WTC11 (cell line): ENCODE data around the gene TRMU.

Experiments
- CREM ChIP-seq: sonication (generic); formaldehyde crosslinking; IDR thresholded peaks from 2 replicates; pipeline ENCODE4 v1.8.1; 2022; ENCODE audit warnings: mild to moderate bottlenecking, missing genetic modification reagents, moderate library complexity
- ZNF138 ChIP-seq: sonication (generic); formaldehyde crosslinking; conservative IDR thresholded peaks from 2 replicates; pipeline ENCODE4 v1.8.1; 2022; ENCODE audit warnings: mild to moderate bottlenecking, moderate library complexity, missing genetic modification reagents
- TF ChIP-seq, protein P1 (sequence below): fragments of 200-600 bp; IDR thresholded peaks from 2 replicates; pipeline ENCODE4 v1.8.0; 2022; ENCODE audit warnings: antibody characterized with exemption
- TF ChIP-seq, protein P2 (sequence below): sonication (generic); formaldehyde crosslinking; conservative IDR thresholded peaks from 2 replicates; pipeline ENCODE4 v1.8.1; 2022; ENCODE audit warnings: mild to moderate bottlenecking, missing genetic modification reagents
- TF ChIP-seq, protein P3 (sequence below): sonication (generic); formaldehyde crosslinking; IDR thresholded peaks from 2 replicates; pipeline ENCODE4 v1.8.0; 2023; ENCODE audit warnings: missing genetic modification reagents, mild to moderate bottlenecking, borderline replicate concordance

DNA sequence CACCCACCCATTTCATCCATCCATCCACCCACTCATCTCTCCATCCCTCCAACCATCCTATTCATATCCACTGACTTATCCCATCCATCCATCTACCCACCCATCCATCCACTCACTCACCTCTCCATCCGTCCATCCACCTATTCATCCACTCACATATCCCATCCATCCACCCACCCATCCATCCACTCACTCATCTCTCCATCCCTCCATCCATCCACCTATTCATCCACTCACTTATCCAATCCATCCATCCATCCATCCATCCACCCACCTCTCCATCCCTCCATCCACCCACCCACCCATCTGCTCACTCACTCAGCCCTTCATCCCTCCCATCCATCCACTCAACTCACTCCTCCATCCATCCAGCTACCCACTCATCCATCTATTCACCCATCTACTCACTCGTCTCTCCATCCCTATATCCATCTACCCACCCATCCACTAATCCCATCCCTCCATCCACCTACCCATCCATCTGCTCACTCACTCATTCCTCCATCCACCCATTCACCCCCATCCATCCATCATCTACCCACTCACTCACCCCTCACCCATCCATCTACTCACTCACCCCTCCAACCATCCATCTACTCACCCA lies 36.2 kb downstream of the TRMU start:
- TF ChIP-seq, protein P1, sequence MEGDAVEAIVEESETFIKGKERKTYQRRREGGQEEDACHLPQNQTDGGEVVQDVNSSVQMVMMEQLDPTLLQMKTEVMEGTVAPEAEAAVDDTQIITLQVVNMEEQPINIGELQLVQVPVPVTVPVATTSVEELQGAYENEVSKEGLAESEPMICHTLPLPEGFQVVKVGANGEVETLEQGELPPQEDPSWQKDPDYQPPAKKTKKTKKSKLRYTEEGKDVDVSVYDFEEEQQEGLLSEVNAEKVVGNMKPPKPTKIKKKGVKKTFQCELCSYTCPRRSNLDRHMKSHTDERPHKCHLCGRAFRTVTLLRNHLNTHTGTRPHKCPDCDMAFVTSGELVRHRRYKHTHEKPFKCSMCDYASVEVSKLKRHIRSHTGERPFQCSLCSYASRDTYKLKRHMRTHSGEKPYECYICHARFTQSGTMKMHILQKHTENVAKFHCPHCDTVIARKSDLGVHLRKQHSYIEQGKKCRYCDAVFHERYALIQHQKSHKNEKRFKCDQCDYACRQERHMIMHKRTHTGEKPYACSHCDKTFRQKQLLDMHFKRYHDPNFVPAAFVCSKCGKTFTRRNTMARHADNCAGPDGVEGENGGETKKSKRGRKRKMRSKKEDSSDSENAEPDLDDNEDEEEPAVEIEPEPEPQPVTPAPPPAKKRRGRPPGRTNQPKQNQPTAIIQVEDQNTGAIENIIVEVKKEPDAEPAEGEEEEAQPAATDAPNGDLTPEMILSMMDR: no peak
- TF ChIP-seq, protein P2, sequence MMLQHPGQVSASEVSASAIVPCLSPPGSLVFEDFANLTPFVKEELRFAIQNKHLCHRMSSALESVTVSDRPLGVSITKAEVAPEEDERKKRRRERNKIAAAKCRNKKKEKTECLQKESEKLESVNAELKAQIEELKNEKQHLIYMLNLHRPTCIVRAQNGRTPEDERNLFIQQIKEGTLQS (CRISPR knock-in tag): no peak
- TF ChIP-seq CREM (CRISPR knock-in tag) (no peak), ZNF138 (CRISPR knock-in tag) (no peak)
- TF ChIP-seq, protein P3, sequence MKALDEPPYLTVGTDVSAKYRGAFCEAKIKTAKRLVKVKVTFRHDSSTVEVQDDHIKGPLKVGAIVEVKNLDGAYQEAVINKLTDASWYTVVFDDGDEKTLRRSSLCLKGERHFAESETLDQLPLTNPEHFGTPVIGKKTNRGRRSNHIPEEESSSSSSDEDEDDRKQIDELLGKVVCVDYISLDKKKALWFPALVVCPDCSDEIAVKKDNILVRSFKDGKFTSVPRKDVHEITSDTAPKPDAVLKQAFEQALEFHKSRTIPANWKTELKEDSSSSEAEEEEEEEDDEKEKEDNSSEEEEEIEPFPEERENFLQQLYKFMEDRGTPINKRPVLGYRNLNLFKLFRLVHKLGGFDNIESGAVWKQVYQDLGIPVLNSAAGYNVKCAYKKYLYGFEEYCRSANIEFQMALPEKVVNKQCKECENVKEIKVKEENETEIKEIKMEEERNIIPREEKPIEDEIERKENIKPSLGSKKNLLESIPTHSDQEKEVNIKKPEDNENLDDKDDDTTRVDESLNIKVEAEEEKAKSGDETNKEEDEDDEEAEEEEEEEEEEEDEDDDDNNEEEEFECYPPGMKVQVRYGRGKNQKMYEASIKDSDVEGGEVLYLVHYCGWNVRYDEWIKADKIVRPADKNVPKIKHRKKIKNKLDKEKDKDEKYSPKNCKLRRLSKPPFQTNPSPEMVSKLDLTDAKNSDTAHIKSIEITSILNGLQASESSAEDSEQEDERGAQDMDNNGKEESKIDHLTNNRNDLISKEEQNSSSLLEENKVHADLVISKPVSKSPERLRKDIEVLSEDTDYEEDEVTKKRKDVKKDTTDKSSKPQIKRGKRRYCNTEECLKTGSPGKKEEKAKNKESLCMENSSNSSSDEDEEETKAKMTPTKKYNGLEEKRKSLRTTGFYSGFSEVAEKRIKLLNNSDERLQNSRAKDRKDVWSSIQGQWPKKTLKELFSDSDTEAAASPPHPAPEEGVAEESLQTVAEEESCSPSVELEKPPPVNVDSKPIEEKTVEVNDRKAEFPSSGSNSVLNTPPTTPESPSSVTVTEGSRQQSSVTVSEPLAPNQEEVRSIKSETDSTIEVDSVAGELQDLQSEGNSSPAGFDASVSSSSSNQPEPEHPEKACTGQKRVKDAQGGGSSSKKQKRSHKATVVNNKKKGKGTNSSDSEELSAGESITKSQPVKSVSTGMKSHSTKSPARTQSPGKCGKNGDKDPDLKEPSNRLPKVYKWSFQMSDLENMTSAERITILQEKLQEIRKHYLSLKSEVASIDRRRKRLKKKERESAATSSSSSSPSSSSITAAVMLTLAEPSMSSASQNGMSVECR: no peak
